AG04449 (cell line): ENCODE data around the gene FN3KRP.

Experiments
- CTCF ChIA-PET: fragments of 350-600 bp; formaldehyde crosslinking; extraction: SDS; loops from one replicate; lab custom pipeline; 2021; ENCODE audit warnings: antibody characterized with exemption; lab: Yijun Ruan, JAX
- POLR2A ChIA-PET: fragments of 400-600, 350-600 bp; formaldehyde crosslinking; extraction: SDS; loops from one replicate; lab custom pipeline; 2020; ENCODE audit warnings: antibody characterized with exemption, inconsistent platforms; lab: Yijun Ruan, JAX
- DNase-seq: peaks from one replicate; pipeline ENCODE4 v3.0.0-alpha.2; 2010; ENCODE audit warnings: low read depth, low spot score
- H3K4me3 ChIP-seq: 2 replicates; pipeline ENCODE4 v1.5.1; 2011; ENCODE audit warnings: low read depth, mild to moderate bottlenecking, control low read depth, low read length
- TF ChIP-seq, protein P1 (sequence below): IDR thresholded peaks from one replicate; pipeline ENCODE4 v1.5.1; 2011; ENCODE audit warnings: mild to moderate bottlenecking, moderate library complexity, low read length, control low read depth, inconsistent platforms; ENCODE audit not compliant: insufficient read depth; ENCODE audit errors: missing control alignments

The FN3KRP gene

DNA sequence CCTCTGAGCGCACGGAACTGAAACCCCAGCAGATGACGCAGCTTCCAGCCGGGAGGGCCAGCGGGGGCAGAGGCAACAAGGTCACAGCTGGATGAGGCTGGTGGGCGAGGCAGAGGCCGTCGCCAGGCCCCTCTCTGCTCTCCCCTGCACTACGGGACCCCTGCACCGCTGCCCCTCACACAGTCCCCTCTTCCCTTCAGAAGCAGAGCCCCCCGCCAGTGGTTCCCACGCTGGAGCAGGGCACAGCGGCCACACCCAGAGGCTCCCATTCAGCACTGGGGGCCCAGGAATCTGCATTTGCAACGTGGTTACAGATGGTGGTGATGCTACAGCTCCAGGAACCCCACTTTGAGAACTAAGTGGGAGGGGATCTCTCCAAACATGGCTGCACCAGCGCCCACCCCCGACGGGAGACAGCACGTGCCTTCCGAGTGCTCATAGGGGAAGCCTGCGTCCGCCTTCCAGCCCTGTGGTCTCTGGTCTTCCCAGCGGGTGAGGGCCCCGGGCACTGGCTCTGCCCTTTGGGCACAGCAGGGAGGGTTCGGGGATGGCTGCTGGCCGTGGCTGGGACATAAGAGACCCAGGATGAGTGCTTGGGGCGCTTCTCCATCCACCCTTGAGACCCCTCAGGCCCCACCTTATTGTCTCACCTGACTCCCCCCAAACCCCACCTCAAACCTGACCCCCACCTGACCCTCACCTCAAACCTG is 13.3 kb upstream of the FN3KRP start:
- ChIA-PET POLR2A (no interaction called here), CTCF (interaction anchor here (0.5 to 1.5 kb wide), 2 partner anchors 9 to 35 kb away, joined by 3 read pairs; no protein-coding TSS in a partner anchor)
- no peak overlapping the region for H3K4me3 ChIP-seq
- no peak for DNase-seq
- TF ChIP-seq, protein P1, sequence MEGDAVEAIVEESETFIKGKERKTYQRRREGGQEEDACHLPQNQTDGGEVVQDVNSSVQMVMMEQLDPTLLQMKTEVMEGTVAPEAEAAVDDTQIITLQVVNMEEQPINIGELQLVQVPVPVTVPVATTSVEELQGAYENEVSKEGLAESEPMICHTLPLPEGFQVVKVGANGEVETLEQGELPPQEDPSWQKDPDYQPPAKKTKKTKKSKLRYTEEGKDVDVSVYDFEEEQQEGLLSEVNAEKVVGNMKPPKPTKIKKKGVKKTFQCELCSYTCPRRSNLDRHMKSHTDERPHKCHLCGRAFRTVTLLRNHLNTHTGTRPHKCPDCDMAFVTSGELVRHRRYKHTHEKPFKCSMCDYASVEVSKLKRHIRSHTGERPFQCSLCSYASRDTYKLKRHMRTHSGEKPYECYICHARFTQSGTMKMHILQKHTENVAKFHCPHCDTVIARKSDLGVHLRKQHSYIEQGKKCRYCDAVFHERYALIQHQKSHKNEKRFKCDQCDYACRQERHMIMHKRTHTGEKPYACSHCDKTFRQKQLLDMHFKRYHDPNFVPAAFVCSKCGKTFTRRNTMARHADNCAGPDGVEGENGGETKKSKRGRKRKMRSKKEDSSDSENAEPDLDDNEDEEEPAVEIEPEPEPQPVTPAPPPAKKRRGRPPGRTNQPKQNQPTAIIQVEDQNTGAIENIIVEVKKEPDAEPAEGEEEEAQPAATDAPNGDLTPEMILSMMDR, result no peak

DNA sequence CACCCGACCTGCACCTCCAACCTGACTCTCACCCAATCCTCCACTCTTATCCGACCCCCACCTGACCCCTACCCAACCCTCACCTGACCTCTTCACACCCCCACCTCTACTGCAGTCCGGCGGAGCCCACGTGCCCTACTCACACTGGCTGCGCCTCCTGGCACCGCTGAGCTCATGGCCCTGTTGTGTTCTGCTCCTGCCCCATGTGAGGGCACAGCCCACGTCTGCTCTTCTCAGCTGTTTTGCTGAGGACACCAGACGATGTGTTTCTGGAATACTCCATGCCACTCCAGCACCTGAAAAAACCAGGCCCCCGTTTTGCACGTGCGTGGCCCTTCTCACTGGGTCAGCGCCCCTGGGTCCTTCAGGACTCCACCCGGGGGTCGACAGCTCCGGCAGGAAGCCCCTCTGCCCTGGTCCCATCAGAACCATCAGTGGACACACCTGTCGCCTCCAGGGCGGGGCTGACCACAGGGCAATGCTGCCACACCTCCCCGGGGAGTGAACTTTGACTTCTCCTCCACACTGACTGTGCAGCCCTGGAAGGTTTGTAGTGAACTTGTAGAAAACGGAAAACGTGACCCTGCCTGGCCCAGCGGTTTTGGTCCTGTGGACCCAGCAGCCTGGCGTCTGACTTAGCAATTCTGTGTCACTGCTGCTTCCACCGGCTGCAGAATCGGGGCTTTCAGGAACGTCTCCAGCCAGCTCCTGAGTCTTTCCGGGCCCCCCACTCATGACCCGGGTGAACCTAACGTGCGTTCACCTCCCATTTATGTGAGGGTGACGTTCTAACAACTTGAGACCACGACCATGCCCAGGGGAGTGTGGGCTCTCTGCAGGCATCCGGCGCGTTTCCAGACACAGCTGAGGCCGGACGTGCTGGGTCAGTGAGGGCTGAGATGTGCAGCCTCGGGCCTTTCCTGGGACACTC is 12.3 kb upstream of the FN3KRP start:
- POLR2A ChIA-PET, result no interaction called here
- no peak overlapping the region for H3K4me3 ChIP-seq
- TF ChIP-seq, protein P1, result no peak
- CTCF ChIA-PET, result interaction anchor here (1.5 kb wide), 1 partner anchor 10 kb away, joined by 3 read pairs; no protein-coding TSS in a partner anchor
- no peak for DNase-seq

DNA sequence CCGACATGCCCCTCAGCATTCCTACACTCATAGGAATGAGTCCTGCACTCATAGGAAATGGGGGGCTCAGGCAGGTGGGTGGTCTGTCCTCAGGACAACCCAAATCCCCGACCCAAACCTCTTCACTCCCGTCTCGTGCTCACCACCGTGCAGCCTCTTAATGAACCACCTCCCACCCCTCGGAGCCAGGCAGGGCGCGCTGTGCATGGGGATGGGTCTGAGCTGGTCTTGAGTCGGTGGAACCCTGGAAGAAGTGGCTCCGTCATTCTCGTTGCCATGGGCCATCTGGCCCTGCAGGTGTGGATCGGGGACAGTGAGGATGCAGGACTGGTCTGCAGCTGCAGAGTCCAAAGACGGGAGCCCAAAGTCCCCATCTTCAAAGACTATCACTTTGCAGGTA is 11.6 kb upstream of the FN3KRP start:
- TF ChIP-seq, protein P1, result no peak
- ChIA-PET POLR2A (no interaction called here), CTCF (no interaction called here)
- no peak overlapping the region for H3K4me3 ChIP-seq
- no peak for DNase-seq

DNA sequence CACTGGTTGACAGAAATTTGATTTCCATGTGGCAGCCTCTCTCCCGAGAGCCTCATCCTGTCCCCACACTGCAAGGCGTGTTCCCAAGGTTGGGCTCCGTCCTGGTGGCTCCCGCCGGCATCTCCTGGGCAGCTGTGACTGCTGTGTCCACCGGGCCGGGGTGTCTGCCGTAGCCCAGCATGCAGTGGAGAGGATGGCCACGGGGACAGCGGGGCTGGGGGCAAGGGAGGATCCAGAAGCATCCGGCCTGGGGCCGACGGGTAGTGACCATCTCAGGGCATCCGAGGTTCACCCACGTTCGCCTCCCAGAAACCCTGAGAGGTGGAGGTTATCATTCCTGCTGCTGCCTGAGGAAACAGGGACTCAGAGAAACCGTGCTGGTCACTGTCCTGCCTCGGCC is 10.8 kb upstream of the FN3KRP start:
- ChIA-PET CTCF (no interaction called here), POLR2A (no interaction called here)
- DNase-seq, result no peak
- H3K4me3 ChIP-seq, result no peak overlapping the region
- TF ChIP-seq, protein P1, result no peak

DNA sequence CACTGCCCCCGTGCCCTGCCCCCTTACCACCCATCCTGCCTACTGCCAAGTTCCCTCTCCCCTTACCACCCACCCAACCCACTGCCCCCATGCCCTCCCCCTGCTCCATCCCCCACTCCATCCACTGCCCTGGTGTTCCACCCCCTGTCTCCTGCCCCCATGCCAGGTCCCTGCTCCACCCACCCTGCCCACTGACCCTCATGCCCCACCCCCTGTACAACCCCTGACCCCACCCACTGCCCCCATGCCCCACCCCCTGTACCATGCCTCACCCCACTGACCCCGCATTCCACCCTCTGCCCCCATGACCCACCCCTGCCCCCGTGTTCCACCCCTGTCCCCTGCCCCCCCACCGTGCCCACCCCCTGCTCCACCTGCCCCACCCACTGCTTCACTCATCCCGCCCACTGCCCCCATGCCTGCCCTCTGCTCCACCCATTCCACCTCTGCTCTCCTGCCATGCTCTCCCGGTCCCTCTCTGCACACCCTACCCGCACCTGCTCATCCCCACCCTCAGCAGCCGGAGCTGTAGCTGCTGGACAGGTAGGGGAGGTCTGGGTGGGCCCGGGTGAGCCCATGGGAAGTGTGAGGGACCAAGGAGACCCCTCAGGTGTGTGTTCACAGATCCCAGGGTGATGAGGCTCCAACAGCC is 7.4 kb upstream of the FN3KRP start:
- TF ChIP-seq, protein P1, result no peak
- ChIA-PET CTCF (no interaction called here), POLR2A (no interaction called here)
- H3K4me3 ChIP-seq, result no peak overlapping the region
- no peak for DNase-seq
